Measurements from ENCODE around the gene DRD5.
"Not testable (repeated sequence)": the region's sequence is repeated elsewhere in the genome, so short reads cannot be mapped to it uniquely, and the experiment has no call there.

Gene DRD5

GRCh38 chr4:9781343-9782135 is at the start of gene DRD5:
TSS of gene DRD5 (plus strand) at chr4:9781634. CDS start at chr4:9782030, 396 bp downstream.
- DNase-seq = no peak

- not testable (repeated sequence) for DNase-seq
Measured at GRCh38 chr4:9732256-9732655, 49.2 kb upstream of the DRD5 start.

- DNase-seq = no peak
Measured at GRCh38 chr4:9735515-9735914, 45.9 kb upstream of the DRD5 start.

GRCh38 chr4:9737280-9737679 is 44.2 kb upstream of the DRD5 start:
- DNase-seq = not testable (repeated sequence)

- not testable (repeated sequence) for DNase-seq
Measured at GRCh38 chr4:9743789-9744188, 37.6 kb upstream of the DRD5 start.

- DNase-seq = no peak
Measured at GRCh38 chr4:9745782-9746181, 35.7 kb upstream of the DRD5 start.

- no peak for DNase-seq
Measured at GRCh38 chr4:9758641-9759317, 22.7 kb upstream of the DRD5 start.

- DNase-seq = no peak
Measured at GRCh38 chr4:9762823-9763475, 18.5 kb upstream of the DRD5 start.

- no peak for DNase-seq
Measured at GRCh38 chr4:9764155-9764696, 17.2 kb upstream of the DRD5 start.

- DNase-seq = no peak
Measured at GRCh38 chr4:9765091-9765490, 16.3 kb upstream of the DRD5 start.

GRCh38 chr4:9769321-9769720 is 12.1 kb upstream of the DRD5 start:
- DNase-seq = no peak

GRCh38 chr4:9771034-9771433 is 10.4 kb upstream of the DRD5 start:
- no peak for DNase-seq

GRCh38 chr4:9773471-9773870 is 8.0 kb upstream of the DRD5 start:
- DNase-seq = no peak

GRCh38 chr4:9782136-9782436 is 652 bp downstream of the DRD5 start:
- no peak for DNase-seq

GRCh38 chr4:9785891-9786290 is 4.5 kb downstream of the DRD5 start:
- not testable (repeated sequence) for DNase-seq

GRCh38 chr4:9792381-9792780 is 10.9 kb downstream of the DRD5 start:
- DNase-seq = no peak

- DNase-seq = not testable (repeated sequence)
Measured at GRCh38 chr4:9796641-9797040, 15.2 kb downstream of the DRD5 start.

- DNase-seq = no peak
Measured at GRCh38 chr4:9800848-9801247, 19.4 kb downstream of the DRD5 start.

- DNase-seq = no peak
Measured at GRCh38 chr4:9804918-9805317, 23.5 kb downstream of the DRD5 start.

- no peak for DNase-seq
Measured at GRCh38 chr4:9808077-9808476, 26.6 kb downstream of the DRD5 start.

- no peak for DNase-seq
Measured at GRCh38 chr4:9811806-9812205, 30.4 kb downstream of the DRD5 start.

- DNase-seq = no peak
Measured at GRCh38 chr4:9812501-9813340, 31.3 kb downstream of the DRD5 start.

- no peak for DNase-seq
Measured at GRCh38 chr4:9816285-9816684, 34.9 kb downstream of the DRD5 start.
